Calu3 (cell line): ENCODE measurements around the gene SCAANT1. TPM values are rescaled to one million over a fixed set of nuclear protein-coding genes. Genes with fewer than 3 reads are reported as not detected.

ENCODE experiments used
- BruUV-seq: library from RNA; stranded (reverse); fragments of 400-500 nt; replicated peaks from 2 replicates; lab custom pipeline; 2021; lab: Mats Ljungman, UMichigan
- CTCF ChIA-PET: fragments of 300-600 bp; sonication (Branson Sonifier 250); formaldehyde crosslinking; loops from one replicate; lab custom pipeline; 2022; ENCODE audit warnings: antibody characterized with exemption; lab: Charles Lee
- DNase-seq: peaks from one replicate; pipeline ENCODE4 v3.0.0; 2022
- H3K27ac Mint-ChIP-seq: one replicate; pipeline ENCODE4 v1.8.0; 2022; ENCODE audit warnings: mixed read lengths; ENCODE audit not compliant: unreplicated experiment
- H3K27me3 Mint-ChIP-seq: one replicate; pipeline ENCODE4 v1.8.0; 2022; ENCODE audit warnings: mixed read lengths; ENCODE audit not compliant: unreplicated experiment
- H3K36me3 Mint-ChIP-seq: one replicate; pipeline ENCODE4 v1.8.0; 2022; ENCODE audit warnings: mild to moderate bottlenecking, moderate library complexity, mixed read lengths; ENCODE audit not compliant: insufficient read depth, unreplicated experiment
- H3K4me1 Mint-ChIP-seq: one replicate; pipeline ENCODE4 v1.8.0; 2022; ENCODE audit warnings: mild to moderate bottlenecking, low read depth, mixed read lengths; ENCODE audit not compliant: unreplicated experiment
- H3K4me3 Mint-ChIP-seq: one replicate; pipeline ENCODE4 v1.8.0; 2022; ENCODE audit warnings: mild to moderate bottlenecking, low read depth, moderate library complexity, mixed read lengths; ENCODE audit not compliant: unreplicated experiment
- H3K9me3 Mint-ChIP-seq: one replicate; pipeline ENCODE4 v1.8.0; 2022; ENCODE audit warnings: low read depth, mixed read lengths; ENCODE audit not compliant: unreplicated experiment
- intact Hi-C: fragments of 100-400 bp; cut with micrococcal nuclease; formaldehyde crosslinking; loops from one replicate; pipeline ENCODE4 v1.10.0; 2022; ENCODE audit not compliant: unreplicated experiment
- total RNA-seq: library from RNA; stranded (reverse); gene quantifications from 2 replicates; pipeline ENCODE4 v1.2.3, GENCODE V29; 2022
- TF ChIP-seq, protein P1 (sequence below): fragments of 200-600 bp; IDR thresholded peaks from one replicate; pipeline ENCODE4 v1.8.0; 2022; ENCODE audit warnings: antibody characterized with exemption; ENCODE audit not compliant: unreplicated experiment

The SCAANT1 gene
- total RNA-seq, 1 experiment from 2014 or later: not detected

DNA sequence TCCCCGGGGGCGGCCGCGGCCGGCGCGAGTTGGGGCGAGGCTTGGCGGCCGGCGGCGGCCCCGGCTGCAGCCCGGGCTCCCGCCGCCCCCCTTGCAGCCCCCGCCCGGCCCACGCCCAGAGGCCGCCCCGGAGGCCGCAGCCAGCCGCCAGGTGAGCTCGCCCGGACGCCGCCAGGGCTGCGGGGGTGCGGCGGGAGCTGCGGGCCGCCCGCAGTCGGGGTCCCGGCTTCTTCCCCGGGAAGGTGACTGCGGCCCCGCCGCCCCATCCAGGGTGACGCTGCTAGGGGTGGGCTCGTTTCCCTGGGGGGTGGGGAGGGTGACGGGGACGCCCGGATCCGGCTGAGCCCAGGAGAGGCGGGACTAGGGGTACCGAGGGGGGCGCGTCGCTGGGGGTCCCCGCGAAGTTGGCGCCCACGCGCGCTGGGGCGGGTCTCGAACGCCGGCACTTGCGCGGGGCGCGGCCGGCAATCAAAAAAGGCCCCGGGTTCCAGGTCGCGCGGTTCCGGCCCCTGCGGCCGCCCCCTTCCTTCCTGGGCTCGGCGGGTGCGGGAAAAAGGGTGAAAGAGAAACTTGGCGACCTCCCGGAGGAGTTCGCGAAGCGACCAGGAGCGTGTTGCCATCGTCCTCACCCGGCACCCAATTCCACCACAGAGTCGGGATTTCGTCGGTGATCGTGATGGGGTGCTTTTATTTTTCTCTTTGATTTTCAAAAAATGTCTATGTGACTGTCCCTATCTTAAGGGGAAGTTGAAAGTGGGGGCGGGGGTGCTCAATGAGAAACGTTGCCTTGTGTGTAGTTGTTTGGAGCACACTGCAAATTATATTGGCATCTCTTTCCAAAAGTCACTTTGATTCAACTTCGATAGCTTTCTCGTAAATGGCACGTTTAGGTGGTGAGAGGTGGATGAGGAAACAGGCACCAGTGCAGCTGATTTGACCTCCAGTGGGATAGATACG, 47.9 kb downstream of the SCAANT1 start:
- H3K27me3 Mint-ChIP-seq: no peaks in the 10 kb centered on the region
- CTCF ChIA-PET: interaction anchor here (0.6 kb wide), 1 partner anchor 43 kb away, joined by 3 read pairs; no protein-coding TSS in a partner anchor
- H3K9me3 Mint-ChIP-seq: no peaks in the 10 kb centered on the region
- TF ChIP-seq, protein P1, sequence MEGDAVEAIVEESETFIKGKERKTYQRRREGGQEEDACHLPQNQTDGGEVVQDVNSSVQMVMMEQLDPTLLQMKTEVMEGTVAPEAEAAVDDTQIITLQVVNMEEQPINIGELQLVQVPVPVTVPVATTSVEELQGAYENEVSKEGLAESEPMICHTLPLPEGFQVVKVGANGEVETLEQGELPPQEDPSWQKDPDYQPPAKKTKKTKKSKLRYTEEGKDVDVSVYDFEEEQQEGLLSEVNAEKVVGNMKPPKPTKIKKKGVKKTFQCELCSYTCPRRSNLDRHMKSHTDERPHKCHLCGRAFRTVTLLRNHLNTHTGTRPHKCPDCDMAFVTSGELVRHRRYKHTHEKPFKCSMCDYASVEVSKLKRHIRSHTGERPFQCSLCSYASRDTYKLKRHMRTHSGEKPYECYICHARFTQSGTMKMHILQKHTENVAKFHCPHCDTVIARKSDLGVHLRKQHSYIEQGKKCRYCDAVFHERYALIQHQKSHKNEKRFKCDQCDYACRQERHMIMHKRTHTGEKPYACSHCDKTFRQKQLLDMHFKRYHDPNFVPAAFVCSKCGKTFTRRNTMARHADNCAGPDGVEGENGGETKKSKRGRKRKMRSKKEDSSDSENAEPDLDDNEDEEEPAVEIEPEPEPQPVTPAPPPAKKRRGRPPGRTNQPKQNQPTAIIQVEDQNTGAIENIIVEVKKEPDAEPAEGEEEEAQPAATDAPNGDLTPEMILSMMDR: no peak
- BruUV-seq: no TSS peak
- intact Hi-C loops: loop anchor here (10.0 kb wide), 1 partner anchor 101 kb away; no protein-coding TSS in a partner anchor
- peak overlapping the region; percentile 76 for H3K27ac Mint-ChIP-seq
- peaks cover 36% of the 10 kb centered on the region for H3K4me1 Mint-ChIP-seq
- DNase-seq: peak; percentile 41
- peak overlapping the region; percentile 78 for H3K4me3 Mint-ChIP-seq
- peaks cover 27% of the 10 kb centered on the region for H3K36me3 Mint-ChIP-seq

DNA sequence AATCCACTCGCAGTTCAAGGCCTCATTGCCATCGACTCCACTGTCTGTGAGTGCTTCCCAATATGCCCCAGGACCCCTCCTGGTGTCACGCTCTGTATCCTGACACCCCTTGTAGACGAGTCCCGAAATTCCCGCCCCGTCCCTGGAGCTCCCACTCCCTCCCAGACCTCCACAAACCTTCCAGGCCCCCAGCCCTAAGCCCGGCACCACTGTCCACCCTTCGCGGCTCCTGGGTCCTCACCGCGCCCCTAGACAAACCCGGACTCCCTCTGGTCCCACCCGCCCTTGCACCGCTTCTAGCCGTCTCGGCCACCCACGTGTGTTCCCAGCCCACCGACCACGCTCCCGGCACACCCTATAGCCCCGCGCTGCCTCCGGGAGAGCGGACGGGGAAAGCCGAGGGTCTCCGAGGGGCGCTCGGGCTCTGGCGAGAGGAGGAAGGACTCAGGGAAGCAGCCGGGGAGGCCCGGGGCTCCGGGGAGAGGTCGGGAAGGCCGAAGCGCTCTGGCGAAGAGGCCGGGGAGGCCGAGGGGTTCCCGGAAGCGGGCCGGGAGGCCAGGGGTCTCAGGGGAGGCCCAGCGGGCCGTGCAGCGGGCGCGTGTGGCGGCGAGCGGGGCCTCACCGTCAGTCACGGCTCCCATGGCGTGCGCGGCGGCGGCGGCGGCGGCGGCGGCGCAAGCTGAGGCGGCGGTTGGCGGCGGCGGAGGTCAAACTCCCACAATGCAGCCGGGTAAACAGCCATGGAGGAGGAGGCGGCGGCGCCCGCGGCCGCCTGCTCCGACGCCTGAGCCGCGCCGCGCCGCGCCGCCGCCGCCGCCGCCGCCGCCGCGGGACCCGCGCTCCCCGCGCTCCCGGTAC, 48.8 kb downstream of the SCAANT1 start, which contains the start of the genes ATXN7 and THOC7:
TSS of gene ATXN7 (plus strand) at position 718 of the 858 bp plus-strand sequence. CDS start 48,732 bp downstream, outside the sequence.
TSS of gene THOC7 (minus strand) at position 656 of the 858 bp plus-strand sequence. CDS start at position 641, 15 bp downstream.
- H3K36me3 Mint-ChIP-seq: peaks cover 27% of the 10 kb centered on the region
- DNase-seq: peak; percentile 73
- CTCF ChIA-PET: no interaction called here
- TF ChIP-seq, protein P1: no peak
- H3K27me3 Mint-ChIP-seq: no peaks in the 10 kb centered on the region
- intact Hi-C loops: loop anchor here (10.0 kb wide), 1 partner anchor 101 kb away; no protein-coding TSS in a partner anchor
- H3K9me3 Mint-ChIP-seq: no peaks in the 10 kb centered on the region
- peak within 1 kb of the TSS; percentile 76 for H3K27ac Mint-ChIP-seq
- peaks cover 42% of the 10 kb centered on the region for H3K4me1 Mint-ChIP-seq
- peak within 1 kb of the TSS; percentile 78 for H3K4me3 Mint-ChIP-seq
- no TSS peak for BruUV-seq

DNA sequence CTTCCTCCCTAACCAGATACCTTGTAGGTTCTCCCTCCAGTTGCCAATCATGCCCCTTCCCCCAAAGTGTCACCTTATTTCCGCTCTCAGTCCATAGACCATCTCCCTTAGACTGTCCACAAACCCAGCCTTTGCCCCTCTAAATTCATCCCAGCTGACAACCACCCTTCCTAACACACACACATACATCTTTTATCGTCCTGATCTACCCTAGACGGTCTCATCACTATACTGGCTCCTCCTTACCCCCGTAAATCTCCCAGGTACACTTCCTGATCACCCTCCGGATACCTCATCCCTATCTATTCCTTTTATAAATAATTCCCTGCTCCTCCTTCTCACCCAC, 49.4 kb downstream of the SCAANT1 start:
- CTCF ChIA-PET: no interaction called here
- Mint-ChIP-seq H3K4me1 (peaks cover 42% of the 10 kb centered on the region), H3K36me3 (peaks cover 27% of the 10 kb centered on the region), H3K27me3 (no peaks in the 10 kb centered on the region), H3K9me3 (no peaks in the 10 kb centered on the region), H3K4me3 (peak overlapping the region; percentile 78), H3K27ac (peak overlapping the region; percentile 59)
- no peak for DNase-seq
- intact Hi-C loops: loop anchor here (10.0 kb wide), 1 partner anchor 102 kb away; no protein-coding TSS in a partner anchor
- TF ChIP-seq, protein P1: no peak
- no TSS peak for BruUV-seq

Other genes with a start within 250 kb of the SCAANT1 start
- not detected in 2 replicates for gene C3orf49, start 93.1 kb downstream of the SCAANT1 start, total RNA-seq
- 70.7 and 77.7 TPM in 2 replicates for gene THOC7, start 48.6 kb downstream of the SCAANT1 start, total RNA-seq
- 31.2 and 38.3 TPM in 2 replicates for gene ATXN7, start 48.5 kb downstream of the SCAANT1 start, total RNA-seq
- 65.4 and 73.3 TPM in 2 replicates for gene PSMD6, start 111.1 kb upstream of the SCAANT1 start, total RNA-seq